Cerebellar nuclear complex (tissue), 1 donor: ENCODE measurements around the gene TLE6.
A peak's percentile ranks its signal among the peaks of the same experiment; 100 is the strongest.
"Not testable (repeated sequence)": the region's sequence is repeated elsewhere in the genome, so short reads cannot be mapped to it uniquely, and the experiment has no call there.

Experiments used
- DNase-seq, 2 experiments: peaks; one replicate each; lab custom pipeline; 2025; lab: John Stamatoyannopoulos, UW

Gene TLE6

DNA sequence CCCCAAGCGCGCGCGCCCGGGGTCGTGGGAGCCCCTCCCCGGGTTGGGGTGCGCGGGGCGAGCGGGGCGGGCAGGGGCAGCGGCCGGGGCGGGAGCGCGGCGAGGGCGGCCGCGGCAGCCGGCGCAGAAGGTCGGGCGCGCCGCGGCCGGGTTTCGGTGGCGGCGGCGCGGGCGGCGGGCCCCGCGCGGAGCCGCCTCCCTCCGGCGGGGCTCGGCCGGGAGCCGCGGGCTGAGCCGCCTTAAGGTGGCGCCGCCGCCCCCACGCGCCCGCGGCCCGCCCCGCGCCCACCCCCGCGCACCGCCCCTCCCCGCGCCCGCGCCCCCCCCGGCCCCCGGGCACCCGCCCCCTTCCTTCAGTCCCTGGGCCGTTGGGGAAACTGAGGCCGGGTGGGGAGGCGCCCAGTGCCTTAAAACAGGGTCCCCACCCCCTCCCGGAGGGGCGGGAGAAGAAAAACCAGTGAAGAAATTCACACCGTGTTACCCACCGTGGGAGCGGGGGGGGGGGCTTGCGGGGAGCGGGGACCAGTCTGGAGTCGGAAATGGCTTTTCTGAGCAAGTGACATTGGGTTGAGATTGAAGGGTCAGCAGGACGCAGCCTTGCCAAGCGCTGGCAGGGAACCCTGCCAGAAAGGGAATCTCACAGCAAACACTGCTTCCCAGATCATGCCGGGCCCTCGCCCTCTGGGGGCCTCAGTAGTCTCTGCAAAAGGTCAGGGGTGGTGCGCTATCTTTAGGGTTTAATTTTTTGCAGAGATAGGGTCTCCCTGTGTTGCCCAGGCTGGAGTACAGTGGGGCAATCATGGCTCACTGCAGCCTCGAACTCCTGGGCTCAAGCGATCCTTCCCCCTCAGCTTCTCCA, 51.9 kb downstream of the TLE6 start, which contains the start of gene TLE2:
Gene TLE2, minus strand, starts transcription at position 216 of the 859 bp plus-strand sequence. CDS start 376 bp downstream, outside the sequence.
- DNase-seq: no peak

- no peak for DNase-seq
These were observed 54.2 kb downstream of the TLE6 start for GRCh38 chr19:3031607-3031867.

DNA sequence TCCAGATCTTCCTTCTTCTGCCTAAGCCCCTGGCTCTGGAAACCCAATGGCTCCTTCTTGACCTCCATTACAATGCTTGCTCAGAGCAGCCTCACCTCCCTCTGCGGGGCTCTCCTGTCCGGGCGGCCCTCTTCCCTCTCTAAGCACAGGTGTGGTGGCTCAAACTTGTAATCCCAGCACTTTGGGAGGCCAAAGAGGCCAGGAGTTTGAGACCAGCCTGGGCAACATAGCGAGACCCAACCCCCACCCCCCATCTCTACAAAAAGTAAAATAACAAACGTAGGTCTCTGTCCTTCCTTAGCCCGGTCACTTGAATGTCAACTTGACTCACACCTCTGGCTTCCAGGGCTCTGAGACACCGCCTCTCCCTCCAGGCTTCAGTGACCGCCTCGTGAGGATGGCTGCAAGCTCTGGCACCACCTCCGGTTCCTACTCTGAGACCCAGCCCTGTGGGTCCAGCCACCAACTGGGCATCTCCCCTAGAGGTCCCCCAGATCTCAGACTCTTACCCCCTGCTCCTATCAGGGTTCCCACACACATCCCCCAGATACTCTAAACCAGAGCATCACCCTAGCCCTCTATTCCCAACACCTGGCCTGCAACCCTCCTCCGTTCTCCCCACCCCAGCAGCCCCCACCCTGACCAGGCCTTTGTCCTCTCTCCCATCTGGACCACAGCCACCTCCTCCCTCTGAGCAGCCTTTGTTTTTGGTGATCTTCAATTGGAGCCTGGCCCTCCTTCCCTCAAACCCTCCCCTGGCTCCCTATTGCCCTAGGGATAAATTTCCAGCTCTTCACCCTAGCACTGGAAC, 56.4 kb downstream of the TLE6 start:
- DNase-seq: no peak

DNA sequence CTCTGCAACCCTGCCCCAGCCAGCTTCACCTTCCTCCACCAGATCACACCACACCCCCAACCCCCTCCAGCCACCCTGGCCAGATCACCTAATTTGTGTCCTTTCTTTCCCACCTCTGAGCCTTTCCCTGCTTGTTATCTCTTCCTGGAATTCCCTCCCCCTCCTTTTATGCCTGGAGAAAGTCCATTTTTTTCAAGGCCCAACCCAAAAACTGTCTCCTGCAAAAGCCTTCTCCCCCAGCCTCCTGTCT, 57.0 kb downstream of the TLE6 start:
- DNase-seq: no peak

GRCh38 chr19:3034656-3035541, 57.5 kb downstream of the TLE6 start:
- no peak for DNase-seq

- peak; percentile 89 to 92 for DNase-seq
These were observed 58.3 kb downstream of the TLE6 start for GRCh38 chr19:3035542-3036118.

- DNase-seq: peak; percentile 33 to 56
These were observed 59.0 kb downstream of the TLE6 start for GRCh38 chr19:3036119-3036976.

- not testable (repeated sequence) for DNase-seq
These were observed 59.7 kb downstream of the TLE6 start for GRCh38 chr19:3036977-3037544.

DNA sequence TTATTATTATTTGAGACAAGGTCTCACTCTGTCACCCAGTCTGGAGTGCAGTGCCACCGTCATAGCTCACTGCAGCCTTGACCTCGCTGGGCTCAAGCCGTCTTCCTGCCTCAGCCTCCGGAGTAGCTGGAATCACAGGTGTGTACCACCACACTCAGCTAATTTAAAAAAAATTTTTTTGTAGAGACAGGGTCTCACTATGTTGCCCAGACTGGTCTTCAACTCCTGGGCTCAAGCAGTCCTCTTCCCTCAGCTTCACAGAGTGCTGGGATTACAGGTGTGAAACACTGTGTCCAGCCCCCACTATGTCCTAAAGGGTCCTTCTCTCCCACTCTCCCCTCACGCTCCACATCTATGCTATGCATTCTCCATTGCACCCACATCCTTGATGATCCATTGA, 60.9 kb downstream of the TLE6 start:
- no peak for DNase-seq

GRCh38 chr19:3039125-3039524, 61.8 kb downstream of the TLE6 start:
- DNase-seq: no peak

GRCh38 chr19:3039641-3040077, 62.3 kb downstream of the TLE6 start:
- DNase-seq: no peak

DNA sequence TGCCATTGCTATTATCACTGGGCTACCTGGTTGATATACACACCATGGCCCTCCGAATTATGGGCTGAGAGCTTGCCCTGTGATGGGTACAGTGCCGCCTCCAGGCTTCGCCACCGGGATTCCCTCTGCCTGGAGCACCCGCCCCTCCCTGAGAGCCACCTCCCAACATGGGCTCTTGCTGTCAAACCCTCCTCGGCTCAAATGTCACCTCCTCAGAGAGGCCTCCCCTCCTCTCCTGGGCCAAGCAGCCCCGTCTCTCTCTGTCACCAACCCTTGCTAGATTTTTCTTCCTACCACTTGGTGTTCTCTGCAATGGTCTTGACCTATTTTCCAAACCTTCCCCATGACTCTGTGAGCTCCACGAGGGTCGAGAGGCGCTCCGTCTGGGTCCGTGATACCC, 64.0 kb downstream of the TLE6 start:
- DNase-seq: no peak

GRCh38 chr19:3041761-3042620, 64.6 kb downstream of the TLE6 start:
- DNase-seq: no peak

DNA sequence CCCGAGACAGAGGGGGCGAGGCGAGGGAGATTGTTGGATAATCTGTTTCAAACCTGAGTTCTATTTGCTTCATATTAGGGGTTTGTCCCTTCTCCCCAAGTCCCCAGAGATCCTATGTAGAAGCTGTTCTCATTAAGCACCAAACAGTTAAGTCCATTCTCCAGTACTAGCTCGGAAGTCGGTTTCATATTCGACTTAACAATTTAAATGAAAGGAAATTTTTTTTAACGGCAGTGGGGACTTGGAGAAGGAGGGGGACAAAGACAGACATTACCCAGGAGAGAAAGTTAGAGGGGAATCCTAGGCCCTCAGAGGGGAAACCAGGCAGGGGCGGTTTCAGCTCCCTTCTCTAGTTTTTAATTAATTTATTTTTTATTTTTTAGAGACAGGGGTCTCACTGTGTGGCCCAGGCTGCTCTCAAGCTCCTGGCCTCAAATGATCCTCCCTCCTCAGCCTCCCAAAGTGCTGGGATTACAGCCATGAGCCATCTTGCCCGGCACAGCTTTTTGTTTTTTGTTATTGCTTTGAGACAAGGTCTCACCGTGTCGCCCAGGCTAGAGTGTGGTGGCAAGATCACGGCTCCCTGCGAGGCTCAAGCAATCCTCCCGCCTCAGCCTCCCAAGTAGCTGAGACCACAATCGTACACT, 65.4 kb downstream of the TLE6 start:
- DNase-seq: no peak
